K562 (cell line): ENCODE results near the gene CSNK1D. TPM values are rescaled to one million over a fixed set of nuclear protein-coding genes. Genes with fewer than 3 reads are reported as not detected.

Experiments used
- CREM ChIP-seq: IDR thresholded peaks from 2 replicates; pipeline ENCODE4 v1.6.1; 2014; ENCODE audit warnings: antibody characterized with exemption, low read depth
- ETV1 ChIP-seq: fragments of 450-650 bp; conservative IDR thresholded peaks from 2 replicates; pipeline ENCODE4 v1.6.1; 2016; ENCODE audit warnings: missing genetic modification characterization, control low read depth, low read depth, missing compliant biosample characterization
- FOXK2 ChIP-seq, 2 experiments: fragments of 450-650 bp; IDR thresholded peaks in 1 of 2; conservative IDR thresholded peaks in 1 of 2; 2 replicates each; pipeline ENCODE4 v1.6.1; 2016; ENCODE audit warnings: low read depth in 2 of 2, mild to moderate bottlenecking in 1 of 2
- LEF1 ChIP-seq: fragments of 450-650 bp; IDR thresholded peaks from 2 replicates; pipeline ENCODE4 v1.6.1; 2016; ENCODE audit warnings: mild to moderate bottlenecking
- MCM5 ChIP-seq: fragments of 450-650 bp; IDR thresholded peaks from 2 replicates; pipeline ENCODE4 v1.6.1; 2016; ENCODE audit warnings: low read depth
- MYC ChIP-seq, 2 experiments: fragments of 250-450 bp in 1 of 2; sonication (Bioruptor Pico) in 1 of 2; IDR thresholded peaks; 2 replicates each; pipeline versions ENCODE4 v1.5.1 to v1.6.1; 2012 to 2021; ENCODE audit warnings: low read depth in 2 of 2, borderline replicate concordance in 1 of 2, improper control_type of control experiment in 1 of 2, low read length in 1 of 2, mild to moderate bottlenecking in 1 of 2, moderate library complexity in 1 of 2
- NFATC3 ChIP-seq: fragments of 450-650 bp; IDR thresholded peaks from 2 replicates; pipeline ENCODE4 v1.6.1; 2017; ENCODE audit warnings: mild to moderate bottlenecking
- POLR2A ChIP-seq: fragments of 450-650 bp; conservative IDR thresholded peaks from 2 replicates; pipeline ENCODE4 v1.6.1; 2016
- SOX6 ChIP-seq: fragments of 450-650 bp; IDR thresholded peaks from 2 replicates; pipeline ENCODE4 v1.6.1; 2014; ENCODE audit warnings: mild to moderate bottlenecking
- SP1 ChIP-seq: sonication (generic); formaldehyde crosslinking; IDR thresholded peaks from 2 replicates; pipeline ENCODE4 v1.8.1; 2022; ENCODE audit warnings: mild to moderate bottlenecking, missing genetic modification reagents
- SRF ChIP-seq, 2 experiments: fragments of 250-450, 450-650 bp in 1 of 2; sonication (Bioruptor Pico) in 1 of 2; sonication (generic) in 1 of 2; formaldehyde crosslinking; IDR thresholded peaks; 2 replicates each; pipeline versions ENCODE4 v1.5.0 to v1.5.1; 2020 to 2022; ENCODE audit warnings: mild to moderate bottlenecking in 1 of 2, missing genetic modification reagents in 1 of 2
- YY1 ChIP-seq, 3 experiments: IDR thresholded peaks; 2 replicates each; pipeline ENCODE4 v1.6.1; 2011; ENCODE audit warnings: low read length in 2 of 3, mild to moderate bottlenecking in 2 of 3, moderate library complexity in 2 of 3, borderline replicate concordance in 1 of 3, control low read depth in 1 of 3, low read depth in 1 of 3; ENCODE audit not compliant: insufficient read depth in 3 of 3, insufficient replicate concordance in 2 of 3, control insufficient read depth in 1 of 3, insufficient read length in 1 of 3; ENCODE audit errors: extremely low read depth in 1 of 3
- ZBTB7A ChIP-seq: IDR thresholded peaks from 2 replicates; pipeline ENCODE4 v1.6.1; 2011; ENCODE audit warnings: low read depth, mild to moderate bottlenecking, low read length, moderate library complexity, borderline replicate concordance; ENCODE audit not compliant: control insufficient read depth
- ZNF644 ChIP-seq: fragments of 200-800 bp; sonication (Bioruptor generic); IDR thresholded peaks from 2 replicates; pipeline ENCODE4 v1.6.1; 2016; ENCODE audit warnings: low read depth, missing genetic modification characterization, missing compliant biosample characterization
- ZNF668 ChIP-seq: fragments of 250-450 bp; sonication (Bioruptor Pico); IDR thresholded peaks from 2 replicates; pipeline ENCODE4 v1.8.0; 2022; ENCODE audit warnings: mild to moderate bottlenecking, inconsistent platforms
- polyA plus RNA-seq, 8 experiments: library from polyadenylated mRNA; depleted of rRNA in 4 of 8; stranded (reverse) in 5 of 8; unstranded in 3 of 8; fragments of >200 nt; fragmentation: Nextera tagmentation in 2 of 8; fragmentation: Illumina TruSeq in 1 of 8; extraction: Ambion mirVana in 2 of 8; extraction: Trizol in 1 of 8; gene quantifications; 2 replicates each; pipeline versions ENCODE4 v1.2.1 to v1.2.3, GENCODE V29; 2011 to 2014; ENCODE audit warnings: inconsistent platforms in 1 of 8, missing spikeins in 1 of 8
- total RNA-seq, 7 experiments: library from RNA; depleted of rRNA in 6 of 7; stranded (reverse); fragments of >200 nt in 6 of 7; fragmentation: Illumina TruSeq in 2 of 7; extraction: Trizol in 2 of 7; gene quantifications; 2 replicates each; pipeline versions ENCODE4 v1.2.1 to v1.2.3, GENCODE V29; 2011 to 2021; ENCODE audit warnings: low replicate concordance in 1 of 7
- TF ChIP-seq, protein P1 (sequence below): sonication (generic); formaldehyde crosslinking; IDR thresholded peaks from 2 replicates; pipeline ENCODE4 v1.8.0; 2022; ENCODE audit warnings: missing genetic modification reagents, mild to moderate bottlenecking, moderate library complexity, borderline replicate concordance
- TF ChIP-seq, protein P2 (sequence below): fragments of 250-450 bp; sonication (Bioruptor Pico); IDR thresholded peaks from 2 replicates; pipeline ENCODE4 v1.4.0; 2020; ENCODE audit warnings: mild to moderate bottlenecking, moderate library complexity, borderline replicate concordance
- TF ChIP-seq, protein P3 (sequence below), 2 experiments: fragments of 450-650 bp in 1 of 2; sonication (generic) in 1 of 2; formaldehyde crosslinking in 1 of 2; IDR thresholded peaks in 1 of 2; conservative IDR thresholded peaks in 1 of 2; 2 replicates each; pipeline versions ENCODE4 v1.6.1 to v1.8.1; 2016 to 2023; ENCODE audit warnings: mild to moderate bottlenecking in 2 of 2, moderate library complexity in 2 of 2, inconsistent platforms in 1 of 2, missing genetic modification reagents in 1 of 2

Gene CSNK1D
- total and polyA plus RNA-seq, 9 of the 15 experiments (the other 6 are each of a cell fraction or from before 2014, with no cell fraction given), result 6.5 to 133 (median 41.3) TPM

DNA sequence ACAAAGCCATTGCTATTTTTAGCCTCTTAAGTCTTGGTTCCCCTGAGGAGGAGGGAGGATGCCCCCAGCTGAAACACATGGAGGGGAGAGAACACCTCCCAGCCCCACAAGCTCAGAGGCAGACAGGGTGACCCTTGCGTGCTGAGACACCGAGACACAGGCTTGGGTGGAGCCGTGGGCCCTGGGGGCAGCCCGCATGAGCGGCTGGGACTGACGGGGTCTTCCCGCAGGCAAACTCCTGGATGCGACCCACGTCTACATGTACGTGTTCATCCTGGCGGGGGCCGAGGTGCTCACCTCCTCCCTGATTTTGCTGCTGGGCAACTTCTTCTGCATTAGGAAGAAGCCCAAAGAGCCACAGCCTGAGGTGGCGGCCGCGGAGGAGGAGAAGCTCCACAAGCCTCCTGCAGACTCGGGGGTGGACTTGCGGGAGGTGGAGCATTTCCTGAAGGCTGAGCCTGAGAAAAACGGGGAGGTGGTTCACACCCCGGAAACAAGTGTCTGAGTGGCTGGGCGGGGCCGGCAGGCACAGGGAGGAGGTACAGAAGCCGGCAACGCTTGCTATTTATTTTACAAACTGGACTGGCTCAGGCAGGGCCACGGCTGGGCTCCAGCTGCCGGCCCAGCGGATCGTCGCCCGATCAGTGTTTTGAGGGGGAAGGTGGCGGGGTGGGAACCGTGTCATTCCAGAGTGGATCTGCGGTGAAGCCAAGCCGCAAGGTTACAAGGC is 34.9 kb downstream of the CSNK1D start (continued):
- TF ChIP-seq ZBTB7A, result peak; percentile 42; the same call in 1 of the 2 replicates
- no peak for TF ChIP-seq NFATC3
- TF ChIP-seq, protein P1, sequence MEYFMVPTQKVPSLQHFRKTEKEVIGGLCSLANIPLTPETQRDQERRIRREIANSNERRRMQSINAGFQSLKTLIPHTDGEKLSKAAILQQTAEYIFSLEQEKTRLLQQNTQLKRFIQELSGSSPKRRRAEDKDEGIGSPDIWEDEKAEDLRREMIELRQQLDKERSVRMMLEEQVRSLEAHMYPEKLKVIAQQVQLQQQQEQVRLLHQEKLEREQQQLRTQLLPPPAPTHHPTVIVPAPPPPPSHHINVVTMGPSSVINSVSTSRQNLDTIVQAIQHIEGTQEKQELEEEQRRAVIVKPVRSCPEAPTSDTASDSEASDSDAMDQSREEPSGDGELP (CRISPR knock-in tag), result peak; percentile 65; the same call in 1 of the 2 replicates
- TF ChIP-seq POLR2A, result peak; percentile 79
- TF ChIP-seq, protein P2, sequence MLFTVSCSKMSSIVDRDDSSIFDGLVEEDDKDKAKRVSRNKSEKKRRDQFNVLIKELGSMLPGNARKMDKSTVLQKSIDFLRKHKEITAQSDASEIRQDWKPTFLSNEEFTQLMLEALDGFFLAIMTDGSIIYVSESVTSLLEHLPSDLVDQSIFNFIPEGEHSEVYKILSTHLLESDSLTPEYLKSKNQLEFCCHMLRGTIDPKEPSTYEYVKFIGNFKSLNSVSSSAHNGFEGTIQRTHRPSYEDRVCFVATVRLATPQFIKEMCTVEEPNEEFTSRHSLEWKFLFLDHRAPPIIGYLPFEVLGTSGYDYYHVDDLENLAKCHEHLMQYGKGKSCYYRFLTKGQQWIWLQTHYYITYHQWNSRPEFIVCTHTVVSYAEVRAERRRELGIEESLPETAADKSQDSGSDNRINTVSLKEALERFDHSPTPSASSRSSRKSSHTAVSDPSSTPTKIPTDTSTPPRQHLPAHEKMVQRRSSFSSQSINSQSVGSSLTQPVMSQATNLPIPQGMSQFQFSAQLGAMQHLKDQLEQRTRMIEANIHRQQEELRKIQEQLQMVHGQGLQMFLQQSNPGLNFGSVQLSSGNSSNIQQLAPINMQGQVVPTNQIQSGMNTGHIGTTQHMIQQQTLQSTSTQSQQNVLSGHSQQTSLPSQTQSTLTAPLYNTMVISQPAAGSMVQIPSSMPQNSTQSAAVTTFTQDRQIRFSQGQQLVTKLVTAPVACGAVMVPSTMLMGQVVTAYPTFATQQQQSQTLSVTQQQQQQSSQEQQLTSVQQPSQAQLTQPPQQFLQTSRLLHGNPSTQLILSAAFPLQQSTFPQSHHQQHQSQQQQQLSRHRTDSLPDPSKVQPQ (CRISPR knock-in tag), result no peak
- peak in 1 of 2 experiments; percentile 57; a peak in 1 of 4 replicates for TF ChIP-seq SRF (CRISPR knock-in tag; IDR thresholded peaks at IDR 0.05)
- TF ChIP-seq CREM, result 0 out of 2 replicates have a peak, but pooled peaks have one; percentile 15
- TF ChIP-seq SOX6, result 0 out of 2 replicates have a peak, but pooled peaks have one; percentile 10
- TF ChIP-seq FOXK2 (conservative IDR thresholded peaks at IDR 0.05 in 1 of 2, IDR thresholded peaks at IDR 0.05 in 1 of 2; ENCODE audit: low read depth in 2 of 2), result peak; percentile 77 to 81; a peak in 2 of 4 replicates
- TF ChIP-seq ZNF644 (tag), result no peak
- TF ChIP-seq ZNF668, result no peak
- TF ChIP-seq SP1 (CRISPR knock-in tag), result peak; percentile 65; the same call in 1 of the 2 replicates
- TF ChIP-seq MCM5, result no peak
- peak in 1 of 3 experiments; percentile 26 for TF ChIP-seq YY1 (IDR thresholded peaks at IDR 0.05; ENCODE audit: borderline replicate concordance in 1 of 3, control insufficient read depth in 1 of 3, extremely low read depth in 1 of 3, insufficient read depth in 3 of 3, insufficient read length in 1 of 3, insufficient replicate concordance in 2 of 3, low read depth in 1 of 3, low read length in 2 of 3)
- TF ChIP-seq LEF1, result 0 out of 2 replicates have a peak, but pooled peaks have one; percentile 26
- peak; percentile 58 for TF ChIP-seq MYC (IDR thresholded peaks at IDR 0.05; ENCODE audit: low read depth, low read length)
- TF ChIP-seq MYC (CRISPR knock-in tag; IDR thresholded peaks at IDR 0.05; ENCODE audit: borderline replicate concordance, low read depth), result no peak
- TF ChIP-seq ETV1 (tag), result peak; percentile 73
- TF ChIP-seq, protein P3, sequence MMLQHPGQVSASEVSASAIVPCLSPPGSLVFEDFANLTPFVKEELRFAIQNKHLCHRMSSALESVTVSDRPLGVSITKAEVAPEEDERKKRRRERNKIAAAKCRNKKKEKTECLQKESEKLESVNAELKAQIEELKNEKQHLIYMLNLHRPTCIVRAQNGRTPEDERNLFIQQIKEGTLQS (IDR thresholded peaks at IDR 0.05), result no peak
- TF ChIP-seq, protein P3 (CRISPR knock-in tag; conservative IDR thresholded peaks at IDR 0.05), result 0 out of 2 replicates have a peak, but pooled peaks have one; percentile 36
